Measurements from ENCODE around the gene SEC31A. TPM values are rescaled to one million over a fixed set of nuclear protein-coding genes. Genes with fewer than 3 reads are reported as not detected.

The SEC31A gene
- total and polyA plus RNA-seq, 2 experiments from 2014 or later, result 91.0 to 98.8 TPM

DNA sequence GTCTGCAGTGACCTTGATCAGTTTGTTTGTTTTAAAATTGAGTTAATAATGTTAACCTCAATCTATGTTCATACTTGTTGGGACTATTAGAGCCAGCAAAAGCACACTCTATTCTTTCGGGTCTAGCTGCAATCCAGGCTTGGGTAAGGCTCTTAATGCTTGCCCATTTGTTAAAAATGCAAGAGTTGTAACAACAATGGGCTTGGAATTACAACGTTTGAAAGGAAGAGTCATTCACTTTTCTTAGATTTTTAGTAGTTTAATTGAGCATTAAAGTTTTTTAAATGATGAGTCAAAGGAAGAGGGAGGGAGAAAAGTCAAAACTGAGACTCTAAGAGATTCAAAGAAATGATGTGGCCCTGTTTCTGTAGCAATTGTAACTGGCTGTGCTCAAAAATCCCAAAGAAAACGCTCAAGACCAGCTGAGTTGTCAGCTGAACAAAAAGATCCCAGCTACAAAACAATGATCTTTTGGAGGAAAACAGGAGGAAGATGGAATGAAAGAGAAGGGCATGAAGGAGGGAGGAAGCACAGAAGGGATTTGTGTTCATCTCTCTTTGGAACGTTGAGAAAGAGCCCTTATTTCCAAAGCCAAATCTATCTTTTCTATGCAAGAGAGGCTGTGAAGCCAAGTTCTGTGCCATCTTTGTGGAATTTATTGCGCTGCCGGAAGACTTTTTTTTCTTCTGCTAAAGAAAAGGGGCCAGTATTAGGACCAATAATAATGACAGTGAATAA, 97.9 kb downstream of the SEC31A start:
- no peaks in the 10 kb centered on the region for H3K79me2 ChIP-seq (replicated peaks; ENCODE audit: insufficient read depth)
- H3K27me3 ChIP-seq (ENCODE audit: insufficient read depth), result peaks cover 100% of the 10 kb centered on the region
- peaks cover 20% of the 10 kb centered on the region for H3K4me1 Mint-ChIP-seq

DNA sequence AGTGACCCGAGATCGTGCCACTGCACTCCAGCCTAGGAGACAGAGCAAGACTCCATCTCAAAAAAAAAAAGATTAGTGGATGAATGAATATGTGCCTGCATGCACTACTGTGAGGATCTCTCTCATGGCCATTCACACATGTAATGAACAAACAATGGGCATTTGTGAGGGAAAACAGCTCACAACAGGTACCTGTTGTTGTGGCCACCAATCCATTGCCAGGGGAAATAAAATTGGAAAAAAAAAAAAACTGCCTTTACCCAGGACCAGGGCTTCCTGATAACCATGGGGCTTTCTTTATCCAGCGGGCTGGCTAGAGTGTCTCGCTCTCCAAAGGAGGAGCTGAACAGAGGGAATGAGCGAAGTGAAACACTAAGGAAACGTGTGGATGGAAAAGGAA, 99.8 kb downstream of the SEC31A start:
- Histone ChIP-seq H3K4me3 (no peak overlapping the region), H3K4me2 (no peak overlapping the region), H3K36me3 (ENCODE audit: insufficient read depth) (no peaks in the 10 kb centered on the region), H2AFZ (no peak overlapping the region), H3K27me3 (ENCODE audit: insufficient read depth) (peaks cover 100% of the 10 kb centered on the region), H4K20me1 (replicated peaks; ENCODE audit: insufficient read depth) (peaks cover 23% of the 10 kb centered on the region; the same call in 1 of the 2 replicates), H3K9me2 (ENCODE audit: insufficient read depth) (no peaks in the 10 kb centered on the region), H3K4me1 (ENCODE audit: insufficient read depth) (peaks cover 9% of the 10 kb centered on the region; the same call in 1 of the 2 replicates), H3K79me2 (replicated peaks; ENCODE audit: insufficient read depth) (no peaks in the 10 kb centered on the region), H3K27ac (ENCODE audit: low read depth) (no peak overlapping the region), H3F3A (replicated peaks; ENCODE audit: low read depth) (no peaks in the 10 kb centered on the region)
- TF ChIP-seq, protein P1, sequence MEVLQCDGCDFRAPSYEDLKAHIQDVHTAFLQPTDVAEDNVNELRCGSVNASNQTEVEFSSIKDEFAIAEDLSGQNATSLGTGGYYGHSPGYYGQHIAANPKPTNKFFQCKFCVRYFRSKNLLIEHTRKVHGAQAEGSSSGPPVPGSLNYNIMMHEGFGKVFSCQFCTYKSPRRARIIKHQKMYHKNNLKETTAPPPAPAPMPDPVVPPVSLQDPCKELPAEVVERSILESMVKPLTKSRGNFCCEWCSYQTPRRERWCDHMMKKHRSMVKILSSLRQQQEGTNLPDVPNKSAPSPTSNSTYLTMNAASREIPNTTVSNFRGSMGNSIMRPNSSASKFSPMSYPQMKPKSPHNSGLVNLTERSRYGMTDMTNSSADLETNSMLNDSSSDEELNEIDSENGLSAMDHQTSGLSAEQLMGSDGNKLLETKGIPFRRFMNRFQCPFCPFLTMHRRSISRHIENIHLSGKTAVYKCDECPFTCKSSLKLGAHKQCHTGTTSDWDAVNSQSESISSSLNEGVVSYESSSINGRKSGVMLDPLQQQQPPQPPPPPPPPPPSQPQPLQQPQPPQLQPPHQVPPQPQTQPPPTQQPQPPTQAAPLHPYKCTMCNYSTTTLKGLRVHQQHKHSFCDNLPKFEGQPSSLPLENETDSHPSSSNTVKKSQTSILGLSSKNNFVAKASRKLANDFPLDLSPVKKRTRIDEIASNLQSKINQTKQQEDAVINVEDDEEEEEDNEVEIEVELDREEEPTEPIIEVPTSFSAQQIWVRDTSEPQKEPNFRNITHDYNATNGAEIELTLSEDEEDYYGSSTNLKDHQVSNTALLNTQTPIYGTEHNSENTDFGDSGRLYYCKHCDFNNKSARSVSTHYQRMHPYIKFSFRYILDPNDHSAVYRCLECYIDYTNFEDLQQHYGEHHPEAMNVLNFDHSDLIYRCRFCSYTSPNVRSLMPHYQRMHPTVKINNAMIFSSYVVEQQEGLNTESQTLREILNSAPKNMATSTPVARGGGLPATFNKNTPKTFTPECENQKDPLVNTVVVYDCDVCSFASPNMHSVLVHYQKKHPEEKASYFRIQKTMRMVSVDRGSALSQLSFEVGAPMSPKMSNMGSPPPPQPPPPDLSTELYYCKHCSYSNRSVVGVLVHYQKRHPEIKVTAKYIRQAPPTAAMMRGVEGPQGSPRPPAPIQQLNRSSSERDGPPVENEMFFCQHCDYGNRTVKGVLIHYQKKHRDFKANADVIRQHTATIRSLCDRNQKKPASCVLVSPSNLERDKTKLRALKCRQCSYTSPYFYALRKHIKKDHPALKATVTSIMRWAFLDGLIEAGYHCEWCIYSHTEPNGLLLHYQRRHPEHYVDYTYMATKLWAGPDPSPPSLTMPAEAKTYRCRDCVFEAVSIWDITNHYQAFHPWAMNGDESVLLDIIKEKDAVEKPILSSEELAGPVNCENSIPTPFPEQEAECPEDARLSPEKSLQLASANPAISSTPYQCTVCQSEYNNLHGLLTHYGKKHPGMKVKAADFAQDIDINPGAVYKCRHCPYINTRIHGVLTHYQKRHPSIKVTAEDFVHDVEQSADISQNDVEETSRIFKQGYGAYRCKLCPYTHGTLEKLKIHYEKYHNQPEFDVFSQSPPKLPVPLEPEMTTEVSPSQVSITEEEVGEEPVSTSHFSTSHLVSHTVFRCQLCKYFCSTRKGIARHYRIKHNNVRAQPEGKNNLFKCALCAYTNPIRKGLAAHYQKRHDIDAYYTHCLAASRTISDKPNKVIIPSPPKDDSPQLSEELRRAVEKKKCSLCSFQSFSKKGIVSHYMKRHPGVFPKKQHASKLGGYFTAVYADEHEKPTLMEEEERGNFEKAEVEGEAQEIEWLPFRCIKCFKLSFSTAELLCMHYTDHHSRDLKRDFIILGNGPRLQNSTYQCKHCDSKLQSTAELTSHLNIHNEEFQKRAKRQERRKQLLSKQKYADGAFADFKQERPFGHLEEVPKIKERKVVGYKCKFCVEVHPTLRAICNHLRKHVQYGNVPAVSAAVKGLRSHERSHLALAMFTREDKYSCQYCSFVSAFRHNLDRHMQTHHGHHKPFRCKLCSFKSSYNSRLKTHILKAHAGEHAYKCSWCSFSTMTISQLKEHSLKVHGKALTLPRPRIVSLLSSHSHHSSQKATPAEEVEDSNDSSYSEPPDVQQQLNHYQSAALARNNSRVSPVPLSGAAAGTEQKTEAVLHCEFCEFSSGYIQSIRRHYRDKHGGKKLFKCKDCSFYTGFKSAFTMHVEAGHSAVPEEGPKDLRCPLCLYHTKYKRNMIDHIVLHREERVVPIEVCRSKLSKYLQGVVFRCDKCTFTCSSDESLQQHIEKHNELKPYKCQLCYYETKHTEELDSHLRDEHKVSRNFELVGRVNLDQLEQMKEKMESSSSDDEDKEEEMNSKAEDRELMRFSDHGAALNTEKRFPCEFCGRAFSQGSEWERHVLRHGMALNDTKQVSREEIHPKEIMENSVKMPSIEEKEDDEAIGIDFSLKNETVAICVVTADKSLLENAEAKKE (CRISPR knock-in tag; IDR thresholded peaks at IDR 0.05), result no peak
- TF ChIP-seq ZNF331 (CRISPR knock-in tag; IDR thresholded peaks at IDR 0.05; ENCODE audit: low read depth) (no peak), STAT1 (IDR thresholded peaks at IDR 0.05; ENCODE audit: unreplicated experiment) (no peak), ZNF114 (CRISPR knock-in tag; IDR thresholded peaks at IDR 0.05) (no peak), CREB1 (CRISPR knock-in tag; IDR thresholded peaks at IDR 0.05; ENCODE audit: low read depth) (no peak), POLR2AphosphoS5 (IDR thresholded peaks at IDR 0.05; ENCODE audit: low read depth) (no peak)
- ATAC-seq (peak; percentile 55), DNase-seq (ENCODE audit: low spot score) (no peak)
- H3K27ac Mint-ChIP-seq, result no peak overlapping the region
- H3K27me3 Mint-ChIP-seq (ENCODE audit: insufficient read depth, low read depth, poor library complexity), result peaks cover 100% of the 10 kb centered on the region
- H3K4me3 Mint-ChIP-seq, result no peak overlapping the region
- 0 out of 3 replicates have a peak, but pooled peaks cover 3% of the 10 kb centered on the region for H3K36me3 Mint-ChIP-seq (ENCODE audit: low read depth)
- H3K4me1 Mint-ChIP-seq, result peaks cover 5% of the 10 kb centered on the region
- H3K9me3 Mint-ChIP-seq, result peaks cover 5% of the 10 kb centered on the region; the same call in 2 of the 3 replicates

More for the DNA sequence above, 97.9 kb downstream of the SEC31A start:
- TF ChIP-seq EZH2phosphoT487 (IDR thresholded peaks at IDR 0.05; ENCODE audit: unreplicated experiment), result no peak
- TF ChIP-seq STAT1 (IDR thresholded peaks at IDR 0.05; ENCODE audit: unreplicated experiment), result no peak
- TF ChIP-seq, protein P2, sequence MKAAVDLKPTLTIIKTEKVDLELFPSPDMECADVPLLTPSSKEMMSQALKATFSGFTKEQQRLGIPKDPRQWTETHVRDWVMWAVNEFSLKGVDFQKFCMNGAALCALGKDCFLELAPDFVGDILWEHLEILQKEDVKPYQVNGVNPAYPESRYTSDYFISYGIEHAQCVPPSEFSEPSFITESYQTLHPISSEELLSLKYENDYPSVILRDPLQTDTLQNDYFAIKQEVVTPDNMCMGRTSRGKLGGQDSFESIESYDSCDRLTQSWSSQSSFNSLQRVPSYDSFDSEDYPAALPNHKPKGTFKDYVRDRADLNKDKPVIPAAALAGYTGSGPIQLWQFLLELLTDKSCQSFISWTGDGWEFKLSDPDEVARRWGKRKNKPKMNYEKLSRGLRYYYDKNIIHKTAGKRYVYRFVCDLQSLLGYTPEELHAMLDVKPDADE (IDR thresholded peaks at IDR 0.05), result no peak
- Histone ChIP-seq H4K20me1 (replicated peaks; ENCODE audit: insufficient read depth) (peaks cover 26% of the 10 kb centered on the region), H3K36me3 (ENCODE audit: insufficient read depth) (no peaks in the 10 kb centered on the region), H2AFZ (no peak overlapping the region), H3K4me2 (no peak overlapping the region), H3K27ac (ENCODE audit: low read depth) (no peak overlapping the region), H3K4me1 (ENCODE audit: insufficient read depth) (peaks cover 18% of the 10 kb centered on the region), H3K4me3 (no peak overlapping the region), H3F3A (replicated peaks; ENCODE audit: low read depth) (0 out of 2 replicates have a peak, but pooled peaks cover 3% of the 10 kb centered on the region), H3K9me2 (ENCODE audit: insufficient read depth) (no peaks in the 10 kb centered on the region)
- Mint-ChIP-seq H3K27me3 (ENCODE audit: insufficient read depth, low read depth, poor library complexity) (peaks cover 99% of the 10 kb centered on the region), H3K36me3 (ENCODE audit: low read depth) (0 out of 3 replicates have a peak, but pooled peaks cover 3% of the 10 kb centered on the region), H3K4me3 (no peak overlapping the region), H3K9me3 (peaks cover 5% of the 10 kb centered on the region; the same call in 2 of the 3 replicates), H3K27ac (no peak overlapping the region)
- DNase-seq (ENCODE audit: low spot score), result no peak
- no peak for ATAC-seq

All from GM23338 (cell line).